Kidney (tissue), 14 donors: ENCODE results near the gene CCDC102B. TPM values are rescaled to one million over a fixed set of nuclear protein-coding genes. Genes with fewer than 3 reads are reported as not detected.
"Not testable (repeated sequence)": the region's sequence is repeated elsewhere in the genome, so short reads cannot be mapped to it uniquely, and the experiment has no call there.

Experiments
- DNase-seq, 5 donors: peaks; one replicate each; pipeline ENCODE4 v3.0.0-alpha.2; 2013 to 2020
- FAIRE-seq: peaks from 2 replicates; lab custom pipeline; 2012; peaks lifted over from hg19 to GRCh38; lab: Jason Lieb, UNC
- H3K27ac ChIP-seq, 2 donors: one replicate each; pipeline ENCODE4 v1.7.0; 2013; ENCODE audit warnings: low read depth in 2 of 2, low read length in 2 of 2, inconsistent platforms in 1 of 2
- H3K27me3 ChIP-seq: one replicate; pipeline ENCODE4 v1.7.1; 2013; ENCODE audit warnings: low read length, inconsistent platforms; ENCODE audit not compliant: control insufficient read depth, insufficient read depth
- H3K36me3 ChIP-seq, 3 donors: one replicate each; pipeline versions ENCODE4 v1.7.0 to v1.7.1; 2013; ENCODE audit warnings: low read length in 3 of 3, control low read depth in 1 of 3, inconsistent platforms in 1 of 3; ENCODE audit not compliant: insufficient read depth in 3 of 3, control insufficient read depth in 2 of 3
- H3K4me1 ChIP-seq, 3 donors: one replicate each; pipeline versions ENCODE4 v1.7.0 to v1.7.1; 2013; ENCODE audit warnings: low read length in 3 of 3, inconsistent platforms in 1 of 3, low read depth in 1 of 3; ENCODE audit not compliant: control insufficient read depth in 2 of 3, insufficient read depth in 2 of 3
- H3K4me3 ChIP-seq, 3 donors: one replicate each; pipeline versions ENCODE4 v1.7.0 to v1.8.1; 2013; ENCODE audit warnings: low read length in 3 of 3, control low read depth in 1 of 3, inconsistent platforms in 1 of 3
- H3K9ac ChIP-seq, 3 donors: one replicate each; pipeline versions ENCODE4 v1.7.0 to v1.7.1; 2013; ENCODE audit warnings: low read length in 3 of 3, control low read depth in 1 of 3, inconsistent platforms in 1 of 3
- H3K9me3 ChIP-seq, 3 donors: one replicate each; pipeline versions ENCODE4 v1.7.0 to v1.7.1; 2013; ENCODE audit warnings: low read length in 3 of 3, control low read depth in 1 of 3, inconsistent platforms in 1 of 3; ENCODE audit not compliant: control insufficient read depth in 2 of 3, insufficient read depth in 1 of 3
- intact Hi-C: fragments of 100-400 bp; cut with DNase I; formaldehyde crosslinking; loops from one replicate; pipeline ENCODE4 v1.11.1; 2022
- polyA plus RNA-seq: library from polyadenylated mRNA; stranded (reverse); fragments of 350-450 nt; fragmentation: Illumina TruSeq; extraction: RNeasy Lipid Tissue Mini Kit (QIAGEN cat#74804); gene quantifications from one replicate; pipeline ENCODE4 v1.2.3, GENCODE V29; 2014; ENCODE audit warnings: low read depth, low replicate concordance; ENCODE audit not compliant: insufficient read depth
- total RNA-seq: library from RNA; stranded (reverse); fragmentation: NEBNext Ultra II Directional; extraction: Animal tissue kit (Norgen Biotek cat#: 25700); gene quantifications from one replicate; pipeline ENCODE4 v1.2.1, GENCODE V29; 2021
- TF ChIP-seq, protein P1 (sequence below): IDR thresholded peaks from 3 replicates; pipeline ENCODE4 v1.5.1; 2012; ENCODE audit warnings: mild to moderate bottlenecking, moderate library complexity, borderline replicate concordance; ENCODE audit not compliant: insufficient read depth; ENCODE audit errors: extremely low read depth
- donor health status: control.
- donor health status: control.
- donor health status: control.
- donor health status: control.
- donor health status: control.
- donor health status: DM: yes; HTN: yes; CAD: no.
- donor health status: Normal renal cell carcinoma (clear cell type).

CCDC102B gene
- total and polyA plus RNA-seq, 2 donors from 2014 or later, result 3.6 to 6.8 TPM

DNA sequence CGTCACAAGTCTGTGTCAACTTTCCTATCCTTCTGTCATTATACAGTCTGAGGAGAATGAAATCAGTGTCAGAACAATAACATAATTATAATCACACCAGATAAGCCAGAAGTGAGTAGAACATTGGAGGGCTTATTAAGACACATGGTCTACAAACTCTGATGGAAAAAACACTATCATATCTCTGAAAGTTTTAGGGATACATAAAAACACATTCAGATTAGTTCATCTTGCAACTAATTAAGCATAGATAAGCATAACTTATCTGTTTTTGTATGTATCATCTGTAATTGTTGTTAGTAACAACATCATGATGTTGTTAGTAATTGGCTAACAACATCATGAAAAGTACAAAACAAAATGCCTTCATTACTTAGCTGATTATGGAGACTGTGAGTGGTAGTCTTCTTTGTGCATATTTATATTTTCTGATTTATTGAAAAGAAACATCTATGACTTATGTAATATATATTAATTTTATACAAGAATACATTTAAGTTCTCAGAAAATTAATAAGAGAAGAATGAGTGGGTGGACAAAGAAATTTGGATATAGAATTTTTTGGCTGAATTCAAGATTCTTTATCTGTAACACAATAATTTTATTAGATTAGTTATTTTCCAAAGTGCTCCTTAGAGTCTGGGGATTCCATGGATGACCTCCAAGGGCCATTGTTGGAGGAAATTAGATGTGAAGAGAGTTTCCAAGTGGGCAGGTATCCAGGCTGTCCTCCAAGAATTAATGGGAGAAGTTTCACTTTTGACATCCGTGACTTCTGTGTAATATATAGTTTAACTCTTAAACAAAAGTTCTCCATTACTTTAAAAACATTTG, 16.9 kb upstream of the CCDC102B start:
- H3K4me3 ChIP-seq, result no peak overlapping the region
- intact Hi-C loops, result no loop called here
- TF ChIP-seq, protein P1, sequence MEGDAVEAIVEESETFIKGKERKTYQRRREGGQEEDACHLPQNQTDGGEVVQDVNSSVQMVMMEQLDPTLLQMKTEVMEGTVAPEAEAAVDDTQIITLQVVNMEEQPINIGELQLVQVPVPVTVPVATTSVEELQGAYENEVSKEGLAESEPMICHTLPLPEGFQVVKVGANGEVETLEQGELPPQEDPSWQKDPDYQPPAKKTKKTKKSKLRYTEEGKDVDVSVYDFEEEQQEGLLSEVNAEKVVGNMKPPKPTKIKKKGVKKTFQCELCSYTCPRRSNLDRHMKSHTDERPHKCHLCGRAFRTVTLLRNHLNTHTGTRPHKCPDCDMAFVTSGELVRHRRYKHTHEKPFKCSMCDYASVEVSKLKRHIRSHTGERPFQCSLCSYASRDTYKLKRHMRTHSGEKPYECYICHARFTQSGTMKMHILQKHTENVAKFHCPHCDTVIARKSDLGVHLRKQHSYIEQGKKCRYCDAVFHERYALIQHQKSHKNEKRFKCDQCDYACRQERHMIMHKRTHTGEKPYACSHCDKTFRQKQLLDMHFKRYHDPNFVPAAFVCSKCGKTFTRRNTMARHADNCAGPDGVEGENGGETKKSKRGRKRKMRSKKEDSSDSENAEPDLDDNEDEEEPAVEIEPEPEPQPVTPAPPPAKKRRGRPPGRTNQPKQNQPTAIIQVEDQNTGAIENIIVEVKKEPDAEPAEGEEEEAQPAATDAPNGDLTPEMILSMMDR, result no peak
- no peak overlapping the region for H3K9ac ChIP-seq
- H3K36me3 ChIP-seq, result no peaks in the 10 kb centered on the region
- peak; percentile 53 for FAIRE-seq
- no peaks in the 10 kb centered on the region for H3K4me1 ChIP-seq
- peak in 1 of 5 donors; percentile 25 for DNase-seq
- H3K9me3 ChIP-seq, result no peaks in the 10 kb centered on the region
- H3K27ac ChIP-seq, result no peak overlapping the region
- no peaks in the 10 kb centered on the region for H3K27me3 ChIP-seq

DNA sequence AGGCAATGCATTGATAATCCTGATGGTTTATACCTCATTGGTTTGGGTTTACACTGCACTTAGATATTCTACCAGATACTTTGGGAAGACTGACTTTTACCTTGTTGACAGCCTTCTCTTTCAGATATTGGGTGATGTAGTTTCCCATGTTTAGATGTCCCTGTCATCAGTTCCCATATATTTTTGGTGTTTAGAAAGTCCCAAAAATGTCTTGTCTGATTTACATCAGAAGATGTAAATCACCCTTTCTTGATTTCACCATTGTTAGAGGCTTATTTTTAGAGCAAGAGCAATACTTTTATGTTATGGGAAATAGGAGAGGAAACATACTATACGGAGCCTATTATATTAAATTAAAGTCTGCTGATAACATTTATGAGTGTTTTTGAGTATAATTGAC, 14.4 kb upstream of the CCDC102B start:
- Histone ChIP-seq H3K27ac (no peak overlapping the region), H3K27me3 (no peaks in the 10 kb centered on the region), H3K9ac (no peak overlapping the region), H3K4me1 (no peaks in the 10 kb centered on the region), H3K9me3 (no peaks in the 10 kb centered on the region), H3K36me3 (no peaks in the 10 kb centered on the region), H3K4me3 (no peak overlapping the region)
- FAIRE-seq, result no peak
- TF ChIP-seq, protein P1, result no peak
- DNase-seq, result no peak
- intact Hi-C loops, result no loop called here

DNA sequence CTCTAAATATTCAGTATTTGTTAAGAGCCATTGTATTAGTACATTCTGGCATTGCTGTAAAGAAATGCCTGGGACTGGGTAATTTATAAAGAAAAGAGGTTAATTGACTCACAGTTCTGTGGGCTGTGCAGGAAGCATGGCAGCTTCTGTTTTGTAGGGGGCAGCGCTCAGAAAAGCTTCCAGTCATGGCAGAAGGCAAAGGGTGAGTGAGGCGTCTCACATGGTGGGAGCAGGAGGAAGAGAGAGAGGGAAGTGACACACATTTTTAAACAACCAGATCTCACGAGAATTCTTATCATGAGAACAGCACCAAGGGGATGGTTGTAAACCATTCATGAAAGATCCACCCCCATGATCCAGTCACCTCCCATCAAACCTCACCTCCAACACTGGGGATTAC, 13.8 kb upstream of the CCDC102B start:
- intact Hi-C loops, result no loop called here
- Histone ChIP-seq H3K9ac (no peak overlapping the region), H3K9me3 (no peaks in the 10 kb centered on the region), H3K36me3 (no peaks in the 10 kb centered on the region), H3K4me1 (no peaks in the 10 kb centered on the region), H3K27me3 (no peaks in the 10 kb centered on the region), H3K27ac (no peak overlapping the region), H3K4me3 (no peak overlapping the region)
- DNase-seq (no peak), FAIRE-seq (no peak)
- TF ChIP-seq, protein P1, result no peak

DNA sequence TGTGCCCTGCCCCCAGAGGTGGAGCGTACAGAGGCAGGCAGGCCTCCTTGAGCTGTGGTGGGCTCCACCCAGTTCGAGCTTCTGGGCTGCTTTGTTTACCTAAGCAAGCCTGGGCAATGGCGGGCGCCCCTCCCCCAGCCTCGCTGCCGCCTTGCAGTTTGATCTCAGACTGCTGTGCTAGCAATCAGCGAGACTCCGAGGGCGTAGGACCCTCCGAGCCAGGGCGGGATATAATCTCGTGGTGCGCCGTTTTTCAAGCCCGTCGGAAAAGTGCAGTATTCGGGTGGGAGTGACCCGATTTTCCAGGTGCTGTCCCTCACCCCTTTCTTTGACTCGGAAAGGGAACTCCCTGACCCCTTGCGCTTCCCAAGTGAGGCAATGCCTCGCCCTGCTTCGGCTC, 7.6 kb upstream of the CCDC102B start:
- H3K4me1 ChIP-seq, intact Hi-C loops, H3K4me3 ChIP-seq, H3K27me3 ChIP-seq, FAIRE-seq, H3K9me3 ChIP-seq, H3K36me3 ChIP-seq, H3K27ac ChIP-seq, H3K9ac ChIP-seq: not testable (repeated sequence)
- DNase-seq, result peak in 1 of 5 donors; percentile 28
